ENCODE data around the gene PARD3.

GRCh38 chr10:34479520-34480179, 335.4 kb downstream of the PARD3 start:
- TF ChIP-seq POLR2A (IDR thresholded peaks at IDR 0.05; ENCODE audit: low read depth) (no peak), POLR2AphosphoS5 (IDR thresholded peaks at IDR 0.05) (no peak), EP300 (IDR thresholded peaks at IDR 0.05) (no peak)
- TF ChIP-seq, protein P1, sequence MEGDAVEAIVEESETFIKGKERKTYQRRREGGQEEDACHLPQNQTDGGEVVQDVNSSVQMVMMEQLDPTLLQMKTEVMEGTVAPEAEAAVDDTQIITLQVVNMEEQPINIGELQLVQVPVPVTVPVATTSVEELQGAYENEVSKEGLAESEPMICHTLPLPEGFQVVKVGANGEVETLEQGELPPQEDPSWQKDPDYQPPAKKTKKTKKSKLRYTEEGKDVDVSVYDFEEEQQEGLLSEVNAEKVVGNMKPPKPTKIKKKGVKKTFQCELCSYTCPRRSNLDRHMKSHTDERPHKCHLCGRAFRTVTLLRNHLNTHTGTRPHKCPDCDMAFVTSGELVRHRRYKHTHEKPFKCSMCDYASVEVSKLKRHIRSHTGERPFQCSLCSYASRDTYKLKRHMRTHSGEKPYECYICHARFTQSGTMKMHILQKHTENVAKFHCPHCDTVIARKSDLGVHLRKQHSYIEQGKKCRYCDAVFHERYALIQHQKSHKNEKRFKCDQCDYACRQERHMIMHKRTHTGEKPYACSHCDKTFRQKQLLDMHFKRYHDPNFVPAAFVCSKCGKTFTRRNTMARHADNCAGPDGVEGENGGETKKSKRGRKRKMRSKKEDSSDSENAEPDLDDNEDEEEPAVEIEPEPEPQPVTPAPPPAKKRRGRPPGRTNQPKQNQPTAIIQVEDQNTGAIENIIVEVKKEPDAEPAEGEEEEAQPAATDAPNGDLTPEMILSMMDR (IDR thresholded peaks at IDR 0.05): no peak
